ELF-1 (cell line): ENCODE data around the gene GFPT2.

ENCODE experiments used
- DNase-seq: peaks from one replicate; pipeline ENCODE4 v3.0.0-alpha.2; 2016; ENCODE audit warnings: low read depth, low spot score

Gene GFPT2

DNA sequence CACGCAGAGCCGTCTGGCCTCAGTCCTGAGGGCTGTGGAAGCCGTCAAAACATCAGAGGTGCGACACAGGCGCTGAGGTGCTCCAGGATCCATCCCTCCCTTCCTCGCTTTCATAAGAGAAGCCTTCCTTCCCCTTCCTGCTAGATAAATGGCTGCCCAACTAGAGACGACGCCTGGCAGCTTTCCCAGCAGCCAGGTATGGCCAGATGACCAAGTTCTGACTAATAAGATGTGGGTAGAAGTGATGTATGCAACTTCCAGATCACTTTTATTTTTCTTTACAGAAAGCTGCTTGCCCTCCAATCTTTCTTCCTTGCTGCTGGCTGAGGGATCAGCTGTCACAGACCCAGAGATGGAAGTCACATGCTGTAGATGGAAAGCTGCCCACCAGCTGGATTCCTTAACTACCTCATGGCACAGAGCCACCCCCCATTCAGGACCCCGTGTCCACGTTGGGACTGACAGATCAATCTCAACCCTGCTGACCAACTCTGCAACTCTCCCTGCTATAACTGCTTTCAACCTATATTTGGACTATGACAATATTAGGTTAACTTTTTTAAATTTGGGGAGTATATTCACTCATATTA lies 70.0 kb downstream of the GFPT2 start:
- DNase-seq = no peak

GRCh38 chr5:180282281-180282680 lies 70.9 kb downstream of the GFPT2 start:
- DNase-seq = no peak

DNA sequence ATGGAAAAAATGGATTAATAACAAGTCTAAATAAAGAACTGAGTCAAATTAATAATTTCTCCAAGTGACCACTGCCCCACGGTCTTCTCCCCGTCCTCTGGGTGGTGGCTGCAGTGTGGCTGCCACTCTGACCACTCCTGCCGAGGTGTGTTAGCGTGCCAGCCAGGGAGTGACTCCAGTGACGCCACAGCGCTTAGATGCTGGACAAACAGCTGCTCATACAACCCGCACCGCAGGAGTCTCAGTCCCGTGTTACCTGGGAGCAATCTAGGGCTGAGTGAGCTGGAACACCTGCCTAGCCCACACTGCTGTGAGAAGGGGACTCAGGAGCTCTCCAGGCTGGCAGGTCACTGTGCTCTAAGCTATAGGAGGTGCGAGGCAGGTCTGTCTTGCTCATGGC lies 71.4 kb downstream of the GFPT2 start:
- DNase-seq = no peak

GRCh38 chr5:180274695-180275094 lies 78.4 kb downstream of the GFPT2 start:
- DNase-seq = no peak

DNA sequence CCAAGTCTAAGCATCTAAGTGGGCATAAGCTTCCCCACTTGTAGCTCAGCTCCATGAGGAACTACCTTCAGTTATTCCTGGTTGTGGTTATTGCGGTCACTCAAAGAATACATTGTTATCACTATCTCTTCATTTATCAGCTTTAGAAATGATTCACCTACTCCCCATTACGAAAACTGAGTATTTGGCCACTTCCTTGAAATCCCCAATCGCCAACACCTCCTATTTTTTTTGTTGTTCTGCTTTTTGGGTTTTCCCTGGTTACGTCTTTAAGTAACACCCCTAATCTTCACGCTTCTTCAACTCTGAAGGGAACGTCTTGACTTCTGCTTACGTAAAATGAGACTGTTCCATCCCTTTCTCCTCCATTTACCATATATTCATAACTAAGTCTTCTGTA lies 81.9 kb downstream of the GFPT2 start:
- no peak for DNase-seq

- no peak for DNase-seq
These were observed 93.9 kb downstream of the GFPT2 start for GRCh38 chr5:180259260-180259611.

GRCh38 chr5:180253036-180253824 lies 99.9 kb downstream of the GFPT2 start:
- no peak for DNase-seq

GRCh38 chr5:180251887-180252286 lies 101.2 kb downstream of the GFPT2 start:
- DNase-seq = no peak

GRCh38 chr5:180251141-180251540 lies 102.0 kb downstream of the GFPT2 start:
- DNase-seq = no peak
